HG03342 (cell line): ENCODE data around the gene NCR3LG1.

ENCODE experiments used
- ATAC-seq: cut with Tn5 transposase; IDR thresholded peaks from one replicate; pipeline ENCODE4 v1.9.1; 2021; ENCODE audit warnings: mild to moderate bottlenecking, moderate library complexity; ENCODE audit not compliant: unreplicated experiment

NCR3LG1 gene

GRCh38 chr11:17351510-17352176 lies at the start of gene NCR3LG1:
Gene NCR3LG1 (plus strand): TSS chr11:17351800. CDS start chr11:17351970, 170 bp downstream.
- ATAC-seq, result no peak

DNA sequence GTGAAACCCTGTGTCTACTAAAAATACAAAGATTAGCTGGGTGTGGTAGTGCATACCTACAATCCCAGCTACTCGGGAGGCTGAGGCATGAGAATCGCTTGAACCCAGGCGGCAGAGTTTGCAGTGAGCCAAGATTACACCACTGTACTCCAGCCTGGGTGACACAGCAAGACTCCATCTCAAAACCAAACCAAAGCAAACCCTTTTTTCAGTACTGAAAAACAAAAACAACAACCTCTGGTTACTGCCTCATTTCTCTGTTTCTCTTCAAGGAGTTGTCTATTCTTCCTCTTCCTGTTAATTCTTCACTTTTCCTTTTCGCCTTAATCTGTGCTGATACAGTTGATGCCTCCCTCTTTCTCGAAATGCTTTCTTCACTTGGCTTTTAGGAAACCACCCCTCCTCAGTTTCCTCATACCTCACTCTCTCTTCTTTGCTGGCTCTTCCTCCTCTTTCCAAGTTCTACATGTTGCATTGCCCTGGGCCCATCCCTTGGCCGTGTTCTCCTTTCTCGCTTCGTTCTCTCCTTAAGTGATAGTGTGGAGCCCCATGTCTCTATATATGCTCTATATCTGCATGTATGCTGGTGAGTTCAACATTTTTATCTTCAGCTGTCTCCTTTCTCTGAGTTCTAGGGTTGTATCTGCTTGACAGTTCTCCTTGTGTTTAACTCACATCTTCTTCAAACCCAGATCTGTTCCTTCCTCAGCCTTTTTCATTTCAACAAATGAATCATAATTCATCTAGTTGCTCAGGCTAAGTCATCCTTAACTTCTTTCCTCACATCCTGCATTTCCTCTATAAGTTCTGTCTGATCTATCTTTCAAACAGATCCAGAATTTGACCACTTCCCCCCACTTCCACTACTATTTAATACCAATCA lies 38.0 kb upstream of the NCR3LG1 start:
- no peak for ATAC-seq

DNA sequence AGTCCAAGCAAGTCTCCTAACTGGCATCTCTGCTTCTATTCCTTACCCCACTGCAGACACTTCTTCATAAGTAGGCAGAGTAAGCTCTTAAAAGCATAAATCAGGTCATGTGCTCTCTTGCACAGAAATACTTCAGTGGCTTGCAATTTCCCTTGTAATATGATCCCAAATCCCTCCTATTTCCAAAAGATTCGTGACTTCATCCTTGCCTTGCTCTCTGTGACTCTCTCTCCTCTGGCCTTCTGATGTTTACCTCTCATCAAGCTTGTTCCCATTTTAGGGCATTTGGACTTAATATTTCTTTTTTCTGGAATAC lies 37.4 kb upstream of the NCR3LG1 start:
- ATAC-seq, result no peak

DNA sequence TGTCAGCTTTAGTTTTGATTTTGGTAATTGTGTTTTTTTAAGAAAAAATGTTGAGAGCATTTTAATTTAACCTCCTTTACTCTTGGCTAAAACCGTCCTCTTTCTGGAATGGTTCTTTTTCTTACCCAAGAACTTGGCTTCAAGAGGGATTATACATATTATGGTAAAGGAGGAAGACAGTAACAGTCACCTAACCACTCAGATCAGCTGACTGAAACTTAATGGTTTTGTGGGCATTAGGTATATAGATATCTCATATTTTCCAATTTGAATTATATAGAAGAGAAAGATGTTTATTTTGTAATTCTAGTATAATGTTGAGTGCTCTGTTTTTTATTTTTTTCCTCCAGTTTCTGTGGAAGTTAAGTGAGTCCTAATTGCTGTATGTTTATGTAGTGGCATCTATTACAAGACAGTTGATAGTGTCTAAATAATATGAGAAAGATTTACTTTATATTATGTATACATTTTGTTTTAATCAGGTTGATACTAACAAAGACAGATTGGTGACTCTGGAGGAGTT lies 36.6 kb upstream of the NCR3LG1 start:
- ATAC-seq, result no peak

- ATAC-seq, result no peak
These were observed 22.6 kb upstream of the NCR3LG1 start for GRCh38 chr11:17328871-17329494.

- no peak for ATAC-seq
These were observed 19.9 kb upstream of the NCR3LG1 start for GRCh38 chr11:17331669-17332068.

DNA sequence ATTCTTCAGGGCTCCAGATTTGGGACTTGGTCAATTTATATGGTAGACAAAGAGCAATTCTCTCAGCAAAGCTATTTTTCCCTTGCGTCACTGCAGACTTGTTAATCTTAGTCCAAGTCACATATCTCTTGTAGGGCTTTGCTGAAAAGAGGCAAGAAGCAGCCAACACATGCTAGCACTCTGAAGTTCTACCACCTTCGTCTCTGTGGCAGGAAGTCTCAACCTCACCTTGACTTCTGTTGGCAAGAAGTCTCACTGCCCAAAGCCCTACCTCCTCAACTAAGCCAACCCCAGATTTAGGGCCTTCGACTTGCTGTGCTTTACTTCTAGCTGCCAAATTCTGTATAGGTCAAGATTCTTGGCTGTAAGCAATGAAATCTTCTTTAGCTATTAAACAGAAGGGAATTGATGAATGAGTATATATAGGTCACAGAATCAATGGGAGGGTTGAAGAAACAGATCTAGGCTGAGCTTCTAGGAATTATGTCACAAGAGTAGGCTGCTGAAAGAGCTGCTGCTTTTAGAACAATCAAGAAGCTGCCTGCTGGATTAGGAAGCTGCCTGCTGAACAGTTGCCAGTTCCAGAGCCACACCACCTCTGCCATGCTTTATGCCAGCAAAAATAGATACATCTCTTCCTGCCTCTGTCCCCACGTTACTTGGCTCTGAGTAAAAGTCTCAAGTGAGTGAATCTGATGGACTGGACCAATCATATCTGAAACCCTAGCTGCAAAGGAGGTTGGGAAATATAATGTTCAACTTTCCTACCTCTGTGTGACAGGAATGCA lies 17.6 kb upstream of the NCR3LG1 start:
- no peak for ATAC-seq

DNA sequence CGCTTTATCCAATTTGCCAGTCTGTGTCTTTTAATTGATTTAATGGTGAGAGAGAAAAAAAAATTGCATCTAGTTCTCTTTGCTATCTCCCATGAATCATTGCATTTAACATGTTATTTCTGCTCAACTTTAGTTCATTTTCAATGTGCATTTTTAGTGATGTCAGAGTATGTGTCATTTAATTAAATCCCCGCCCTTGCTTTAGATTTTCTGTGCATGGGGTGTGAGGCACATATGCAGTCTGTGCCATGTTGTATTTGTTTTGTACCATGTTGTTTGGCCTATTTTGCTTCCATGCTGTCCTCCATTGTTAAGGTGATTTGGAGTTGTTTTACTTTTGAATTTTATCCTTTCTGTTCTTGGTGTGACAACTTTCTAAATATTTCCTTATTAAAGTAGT lies 8.3 kb upstream of the NCR3LG1 start:
- ATAC-seq, result no peak

- no peak for ATAC-seq
These were observed 7.7 kb upstream of the NCR3LG1 start for GRCh38 chr11:17343907-17344306.

GRCh38 chr11:17347676-17348075 lies 3.9 kb upstream of the NCR3LG1 start:
- ATAC-seq, result no peak

GRCh38 chr11:17350455-17351171 lies 987 bp upstream of the NCR3LG1 start:
- ATAC-seq, result no peak

DNA sequence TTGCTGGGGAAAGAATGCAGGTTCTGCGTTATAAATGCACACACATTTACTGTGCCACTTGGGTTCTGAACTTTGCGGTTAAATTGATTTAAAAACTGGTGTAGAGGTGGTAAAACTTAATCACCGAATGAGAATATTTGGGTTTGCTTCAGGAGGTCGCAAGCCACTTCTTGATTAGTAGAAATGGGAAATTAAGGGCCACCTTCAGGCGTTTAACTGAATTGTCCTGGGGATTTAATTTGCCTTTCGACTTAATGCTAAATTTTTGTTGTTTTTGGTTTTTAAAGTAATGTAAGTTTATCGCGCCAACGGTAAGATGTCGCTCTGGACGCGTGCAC lies 459 bp upstream of the NCR3LG1 start:
- no peak for ATAC-seq

GRCh38 chr11:17352950-17353820 lies 1.6 kb downstream of the NCR3LG1 start:
- peak; percentile 39 for ATAC-seq

- ATAC-seq, result no peak
These were observed 2.4 kb downstream of the NCR3LG1 start for GRCh38 chr11:17353821-17354600.

GRCh38 chr11:17354601-17354991 lies 3.0 kb downstream of the NCR3LG1 start:
- peak; percentile 42 for ATAC-seq

DNA sequence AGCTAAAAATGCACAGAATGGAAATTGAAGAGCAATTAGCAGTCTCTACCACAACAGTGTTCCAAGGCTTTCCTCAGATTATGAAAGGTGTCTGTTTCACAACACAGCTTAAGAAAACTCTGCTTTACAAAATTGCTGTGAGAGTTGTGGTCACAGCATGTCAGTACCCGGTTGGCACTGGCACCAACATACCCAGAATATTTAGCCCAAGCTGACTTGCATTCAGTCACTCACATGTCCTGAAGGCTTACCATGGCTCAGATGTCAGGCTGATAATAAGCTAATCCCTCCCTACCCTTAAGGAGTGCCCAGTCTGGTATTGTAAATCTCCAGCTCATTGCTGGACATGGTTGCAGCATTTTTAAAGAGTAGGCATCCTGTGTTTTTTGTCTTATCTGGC lies 14.9 kb downstream of the NCR3LG1 start:
- no peak for ATAC-seq

DNA sequence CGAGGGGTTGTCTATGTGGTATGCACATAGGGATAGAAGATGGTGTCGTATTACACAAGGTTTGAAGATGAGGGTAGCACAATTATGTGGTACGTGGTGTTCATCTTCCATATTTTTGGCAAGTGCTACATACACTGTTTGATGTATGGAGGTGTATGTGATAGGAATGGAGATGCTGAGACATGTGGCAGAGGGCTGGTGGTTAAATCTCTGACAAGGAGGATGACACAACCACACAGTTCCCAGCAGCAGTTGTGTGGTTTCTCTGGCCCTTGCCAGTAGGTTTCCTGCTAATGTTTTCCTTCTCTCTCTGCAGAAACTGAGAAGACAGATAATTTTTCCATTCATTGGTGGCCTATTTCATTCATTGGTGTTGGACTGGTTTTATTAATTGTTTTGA lies 17.0 kb downstream of the NCR3LG1 start:
- ATAC-seq, result no peak

DNA sequence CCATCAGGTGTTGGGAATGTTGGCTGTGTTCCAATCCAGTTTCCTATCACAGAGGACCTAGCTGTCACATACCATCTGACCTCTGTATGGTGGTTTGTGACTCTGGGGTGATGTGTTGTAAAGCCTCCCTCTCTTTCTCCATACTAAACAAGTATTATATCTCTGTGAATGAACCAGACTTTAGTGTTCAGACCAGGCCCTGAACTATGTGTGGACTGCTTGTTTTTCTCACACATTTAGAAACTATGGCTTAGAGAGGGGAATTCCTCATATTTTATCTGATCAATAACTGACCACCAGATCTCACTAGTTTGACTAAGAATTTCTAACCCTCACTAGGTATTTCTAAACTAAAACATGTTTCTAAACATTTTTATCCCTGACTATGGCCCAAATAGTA lies 17.5 kb downstream of the NCR3LG1 start:
- no peak for ATAC-seq
